ENCODE results near the gene IER5L.

DNA sequence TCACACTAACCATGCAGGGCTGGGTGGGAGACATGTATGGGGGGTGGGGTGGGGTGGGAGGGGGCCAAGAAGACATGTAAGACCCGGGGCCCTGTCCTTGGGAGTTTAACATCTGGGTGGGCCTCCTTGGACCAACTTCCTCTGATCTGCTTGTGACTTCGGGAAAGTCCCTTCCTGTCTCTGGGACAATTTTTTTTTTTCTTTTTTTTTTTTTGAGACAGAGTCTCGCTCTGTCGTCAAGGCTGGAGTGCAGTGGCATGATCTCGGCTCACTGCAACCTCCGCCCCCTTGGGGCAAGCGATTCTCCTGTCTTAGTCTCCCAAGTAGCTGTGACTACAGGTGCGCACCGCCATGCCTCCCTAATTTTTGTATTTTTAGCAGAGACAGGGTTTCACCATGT lies 23.8 kb upstream of the IER5L start:
- no peak for TF ChIP-seq OSR1 (CRISPR knock-in tag; IDR thresholded peaks at IDR 0.05)
- no peak for TF ChIP-seq ZFP3 (CRISPR knock-in tag; IDR thresholded peaks at IDR 0.05)
- TF ChIP-seq, protein P1, sequence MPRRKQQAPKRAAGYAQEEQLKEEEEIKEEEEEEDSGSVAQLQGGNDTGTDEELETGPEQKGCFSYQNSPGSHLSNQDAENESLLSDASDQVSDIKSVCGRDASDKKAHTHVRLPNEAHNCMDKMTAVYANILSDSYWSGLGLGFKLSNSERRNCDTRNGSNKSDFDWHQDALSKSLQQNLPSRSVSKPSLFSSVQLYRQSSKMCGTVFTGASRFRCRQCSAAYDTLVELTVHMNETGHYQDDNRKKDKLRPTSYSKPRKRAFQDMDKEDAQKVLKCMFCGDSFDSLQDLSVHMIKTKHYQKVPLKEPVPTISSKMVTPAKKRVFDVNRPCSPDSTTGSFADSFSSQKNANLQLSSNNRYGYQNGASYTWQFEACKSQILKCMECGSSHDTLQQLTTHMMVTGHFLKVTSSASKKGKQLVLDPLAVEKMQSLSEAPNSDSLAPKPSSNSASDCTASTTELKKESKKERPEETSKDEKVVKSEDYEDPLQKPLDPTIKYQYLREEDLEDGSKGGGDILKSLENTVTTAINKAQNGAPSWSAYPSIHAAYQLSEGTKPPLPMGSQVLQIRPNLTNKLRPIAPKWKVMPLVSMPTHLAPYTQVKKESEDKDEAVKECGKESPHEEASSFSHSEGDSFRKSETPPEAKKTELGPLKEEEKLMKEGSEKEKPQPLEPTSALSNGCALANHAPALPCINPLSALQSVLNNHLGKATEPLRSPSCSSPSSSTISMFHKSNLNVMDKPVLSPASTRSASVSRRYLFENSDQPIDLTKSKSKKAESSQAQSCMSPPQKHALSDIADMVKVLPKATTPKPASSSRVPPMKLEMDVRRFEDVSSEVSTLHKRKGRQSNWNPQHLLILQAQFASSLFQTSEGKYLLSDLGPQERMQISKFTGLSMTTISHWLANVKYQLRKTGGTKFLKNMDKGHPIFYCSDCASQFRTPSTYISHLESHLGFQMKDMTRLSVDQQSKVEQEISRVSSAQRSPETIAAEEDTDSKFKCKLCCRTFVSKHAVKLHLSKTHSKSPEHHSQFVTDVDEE (CRISPR knock-in tag; IDR thresholded peaks at IDR 0.05): no peak
- no peak for TF ChIP-seq ARNTL (CRISPR knock-in tag; IDR thresholded peaks at IDR 0.05; ENCODE audit: borderline replicate concordance, low read depth)
- TF ChIP-seq, protein P2, sequence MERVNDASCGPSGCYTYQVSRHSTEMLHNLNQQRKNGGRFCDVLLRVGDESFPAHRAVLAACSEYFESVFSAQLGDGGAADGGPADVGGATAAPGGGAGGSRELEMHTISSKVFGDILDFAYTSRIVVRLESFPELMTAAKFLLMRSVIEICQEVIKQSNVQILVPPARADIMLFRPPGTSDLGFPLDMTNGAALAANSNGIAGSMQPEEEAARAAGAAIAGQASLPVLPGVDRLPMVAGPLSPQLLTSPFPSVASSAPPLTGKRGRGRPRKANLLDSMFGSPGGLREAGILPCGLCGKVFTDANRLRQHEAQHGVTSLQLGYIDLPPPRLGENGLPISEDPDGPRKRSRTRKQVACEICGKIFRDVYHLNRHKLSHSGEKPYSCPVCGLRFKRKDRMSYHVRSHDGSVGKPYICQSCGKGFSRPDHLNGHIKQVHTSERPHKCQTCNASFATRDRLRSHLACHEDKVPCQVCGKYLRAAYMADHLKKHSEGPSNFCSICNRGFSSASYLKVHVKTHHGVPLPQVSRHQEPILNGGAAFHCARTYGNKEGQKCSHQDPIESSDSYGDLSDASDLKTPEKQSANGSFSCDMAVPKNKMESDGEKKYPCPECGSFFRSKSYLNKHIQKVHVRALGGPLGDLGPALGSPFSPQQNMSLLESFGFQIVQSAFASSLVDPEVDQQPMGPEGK (CRISPR knock-in tag; IDR thresholded peaks at IDR 0.05; ENCODE audit: borderline replicate concordance): no peak
- no peak for TF ChIP-seq ISL1 (CRISPR knock-in tag; IDR thresholded peaks at IDR 0.05)
- no peak for TF ChIP-seq TCF4 (CRISPR knock-in tag; IDR thresholded peaks at IDR 0.05; ENCODE audit: borderline replicate concordance)
- no peak for TF ChIP-seq GLIS3 (CRISPR knock-in tag; IDR thresholded peaks at IDR 0.05)
- no peak for TF ChIP-seq RARB (CRISPR knock-in tag; IDR thresholded peaks at IDR 0.05)
